Central memory CD8-positive, alpha-beta T cell (primary cell): Measurements from ENCODE around the gene SSBP1.
A peak's percentile ranks its signal among the peaks of the same experiment; 100 is the strongest.
"Not testable (repeated sequence)": the region's sequence is repeated elsewhere in the genome, so short reads cannot be mapped to it uniquely, and the experiment has no call there.

Experiments used
- ATAC-seq: fragments of 150-1000 bp; cut with Tn5 transposase; replicated peaks from 2 replicates; pipeline ENCODE4 v1.10.0; 2022; ENCODE audit warnings: mild to moderate bottlenecking, moderate FRiP score, moderate number of reproducible peaks; ENCODE audit not compliant: poor library complexity, severe bottlenecking; ENCODE audit errors: extremely low read depth
- DNase-seq, 2 donors: peaks; one replicate each; pipeline ENCODE4 v3.0.0; 2021; ENCODE audit warnings: low spot score in 2 of 2
- H3K27ac Mint-ChIP-seq: one replicate; pipeline ENCODE4 v1.8.0; 2022; ENCODE audit warnings: low read depth, mild to moderate bottlenecking, moderate library complexity, mixed read lengths
- H3K27me3 Mint-ChIP-seq: one replicate; pipeline ENCODE4 v1.8.0; 2022; ENCODE audit warnings: mixed read lengths
- H3K36me3 Mint-ChIP-seq: one replicate; pipeline ENCODE4 v1.8.0; 2022; ENCODE audit warnings: mild to moderate bottlenecking, moderate library complexity, mixed read lengths; ENCODE audit not compliant: insufficient read depth
- H3K4me1 Mint-ChIP-seq: one replicate; pipeline ENCODE4 v1.8.0; 2022; ENCODE audit warnings: mixed read lengths
- H3K4me3 Mint-ChIP-seq: one replicate; pipeline ENCODE4 v1.8.0; 2022; ENCODE audit warnings: mild to moderate bottlenecking, moderate library complexity, mixed read lengths
- H3K9me3 Mint-ChIP-seq: one replicate; pipeline ENCODE4 v1.8.0; 2022; ENCODE audit warnings: mixed read lengths

The SSBP1 gene

DNA sequence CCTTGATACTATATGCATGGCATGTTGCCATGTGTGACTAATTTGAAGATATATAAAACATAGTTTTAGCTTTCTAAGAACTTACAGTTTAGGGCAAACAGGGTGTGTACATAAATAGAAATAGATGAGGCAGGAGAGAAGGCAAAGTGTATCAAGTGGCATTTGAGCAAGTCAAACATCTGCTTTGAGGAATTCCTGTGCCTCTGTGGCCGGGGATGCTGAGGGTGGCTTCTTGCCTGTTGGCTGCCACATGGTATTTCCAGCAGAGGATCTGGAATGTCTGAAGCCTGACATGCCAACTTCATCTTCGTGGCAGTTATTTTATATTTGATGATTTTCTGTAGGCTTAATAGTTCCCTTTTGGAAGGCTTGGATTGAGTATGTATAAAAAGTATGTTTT, 6.0 kb downstream of the SSBP1 start:
- Mint-ChIP-seq H3K9me3 (no peaks in the 10 kb centered on the region), H3K27me3 (no peaks in the 10 kb centered on the region), H3K36me3 (peaks cover 65% of the 10 kb centered on the region), H3K4me1 (peaks cover 32% of the 10 kb centered on the region), H3K27ac (no peak overlapping the region), H3K4me3 (no peak overlapping the region)
- ATAC-seq: no peak
- DNase-seq: no peak

DNA sequence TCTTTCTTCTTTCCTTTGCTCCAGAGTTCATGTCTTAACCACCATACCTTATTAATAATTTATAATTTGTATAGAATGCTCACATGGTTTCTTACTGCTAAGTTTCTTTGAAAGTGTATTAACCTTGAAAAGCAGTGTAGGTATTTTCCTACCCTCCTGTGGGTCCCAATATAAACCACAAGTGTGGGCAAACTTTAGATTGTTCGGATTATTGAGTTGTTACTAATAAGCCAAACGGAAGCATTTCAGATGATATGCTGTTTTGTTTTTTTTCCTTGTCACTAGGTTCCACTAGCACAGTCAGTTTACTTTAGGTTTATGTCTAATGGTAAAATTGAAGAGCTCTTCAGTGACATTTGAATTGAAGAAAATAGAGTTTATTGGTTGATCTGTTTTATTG, 10.2 kb downstream of the SSBP1 start:
- H3K27ac Mint-ChIP-seq: peak overlapping the region; percentile 22

DNA sequence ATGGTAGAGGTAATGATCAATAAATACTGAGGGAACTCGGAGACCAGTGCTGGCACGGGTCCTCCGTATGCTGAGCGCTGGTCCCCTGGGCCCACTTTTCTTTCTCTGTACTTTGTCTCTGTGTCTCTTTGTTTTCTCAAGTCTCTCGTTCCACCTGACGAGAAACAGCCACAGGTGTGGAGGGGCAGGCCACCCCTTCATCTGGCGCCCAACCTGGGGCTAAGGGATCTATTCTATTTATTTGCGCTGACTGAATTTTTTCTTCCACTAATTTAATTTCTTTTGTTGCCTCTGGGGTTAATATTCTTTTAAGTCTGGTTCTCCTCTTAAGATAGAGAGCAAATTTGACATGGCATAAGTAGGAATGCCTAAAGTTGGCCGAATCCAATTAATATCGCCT, 13.7 kb downstream of the SSBP1 start:
- DNase-seq, H3K27me3 Mint-ChIP-seq, H3K9me3 Mint-ChIP-seq, H3K4me3 Mint-ChIP-seq, ATAC-seq: not testable (repeated sequence)
- H3K4me1 Mint-ChIP-seq: peaks cover 20% of the 10 kb centered on the region
- peaks cover 59% of the 10 kb centered on the region for H3K36me3 Mint-ChIP-seq
- peak overlapping the region; percentile 69 for H3K27ac Mint-ChIP-seq

More for the DNA sequence above, 10.2 kb downstream of the SSBP1 start:
- Mint-ChIP-seq H3K9me3 (peaks cover 7% of the 10 kb centered on the region), H3K4me3 (no peak overlapping the region), H3K4me1 (peaks cover 8% of the 10 kb centered on the region), H3K36me3 (peaks cover 73% of the 10 kb centered on the region), H3K27me3 (no peaks in the 10 kb centered on the region)
- ATAC-seq (no peak), DNase-seq (no peak)

DNA sequence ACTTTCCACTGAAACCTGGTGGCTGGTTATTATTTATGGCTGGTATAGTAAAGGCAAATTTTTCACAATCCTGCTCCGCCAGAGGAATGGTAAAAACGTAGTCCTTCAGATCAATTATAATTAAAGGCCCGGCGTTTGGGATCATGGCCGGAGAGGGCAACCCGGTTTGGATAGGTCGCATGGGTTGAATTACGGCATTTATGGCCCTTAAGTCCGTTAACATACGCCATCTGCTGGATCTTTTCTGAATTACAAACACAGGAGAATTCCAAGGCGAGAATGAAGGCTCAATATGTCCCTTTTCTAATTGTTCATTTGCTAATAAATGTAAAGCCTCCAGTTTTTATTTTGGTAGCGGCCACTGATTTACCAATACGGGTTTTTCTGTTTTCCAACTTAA, 14.5 kb downstream of the SSBP1 start:
- DNase-seq (no peak), ATAC-seq (no peak)
- H3K27me3 Mint-ChIP-seq: no peaks in the 10 kb centered on the region
- peaks cover 20% of the 10 kb centered on the region for H3K4me1 Mint-ChIP-seq
- no peak overlapping the region for H3K4me3 Mint-ChIP-seq
- H3K36me3 Mint-ChIP-seq: peaks cover 62% of the 10 kb centered on the region
- peaks cover 7% of the 10 kb centered on the region for H3K9me3 Mint-ChIP-seq
- no peak overlapping the region for H3K27ac Mint-ChIP-seq

DNA sequence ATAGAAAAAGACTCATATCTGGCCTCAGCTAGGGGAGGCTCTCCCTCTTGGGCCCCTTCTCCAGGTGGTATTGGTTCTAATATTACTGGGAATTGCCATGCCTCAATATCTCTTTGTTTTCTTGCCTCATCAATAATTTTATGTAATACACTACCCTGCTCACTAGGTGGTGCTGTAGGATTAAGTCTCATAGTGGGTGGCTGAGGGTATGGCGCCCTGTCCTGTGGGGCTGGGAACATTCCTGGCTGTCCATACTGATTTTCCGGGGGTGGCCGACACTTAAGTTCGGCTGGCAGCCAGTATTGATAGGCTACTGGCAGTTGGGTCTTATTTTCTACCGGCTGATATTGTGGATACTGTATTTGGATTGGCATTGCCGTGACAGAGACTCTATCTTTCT, 16.8 kb downstream of the SSBP1 start:
- H3K9me3 Mint-ChIP-seq: peaks cover 7% of the 10 kb centered on the region
- DNase-seq (no peak), ATAC-seq (no peak)
- H3K4me1 Mint-ChIP-seq: peaks cover 20% of the 10 kb centered on the region
- H3K27me3 Mint-ChIP-seq: no peaks in the 10 kb centered on the region
- no peak overlapping the region for H3K4me3 Mint-ChIP-seq
- H3K36me3 Mint-ChIP-seq: peaks cover 58% of the 10 kb centered on the region
- H3K27ac Mint-ChIP-seq: no peak overlapping the region

DNA sequence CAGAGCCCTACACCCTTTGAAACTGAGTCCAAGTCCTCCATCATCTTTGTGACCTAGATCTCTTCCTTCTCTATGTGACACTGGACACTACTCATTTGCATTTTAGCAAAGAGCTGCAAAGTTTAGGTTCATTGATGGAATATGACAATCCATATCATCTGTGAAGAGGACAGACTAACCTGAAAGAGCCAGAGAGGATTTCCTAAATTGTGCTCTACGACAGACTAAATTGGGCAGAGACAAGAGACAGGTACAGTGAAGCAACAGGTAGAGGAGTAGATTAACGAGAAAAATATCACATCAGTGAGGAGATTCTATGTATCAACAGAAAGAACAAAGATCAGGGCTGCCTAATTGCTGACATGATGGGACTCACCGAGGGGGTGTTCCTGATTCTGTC, 25.6 kb downstream of the SSBP1 start, which contains the start of gene TAS2R3:
TAS2R3 (plus strand) TSS at position 301 of the 400 bp plus-strand sequence; CDS start at position 363, 62 bp downstream.
- Mint-ChIP-seq H3K4me1 (peaks cover 16% of the 10 kb centered on the region), H3K27ac (no peak within 1 kb of the TSS), H3K36me3 (peaks cover 9% of the 10 kb centered on the region), H3K9me3 (no peaks in the 10 kb centered on the region), H3K4me3 (no peak within 1 kb of the TSS), H3K27me3 (no peaks in the 10 kb centered on the region)
- DNase-seq (no peak), ATAC-seq (no peak)

DNA sequence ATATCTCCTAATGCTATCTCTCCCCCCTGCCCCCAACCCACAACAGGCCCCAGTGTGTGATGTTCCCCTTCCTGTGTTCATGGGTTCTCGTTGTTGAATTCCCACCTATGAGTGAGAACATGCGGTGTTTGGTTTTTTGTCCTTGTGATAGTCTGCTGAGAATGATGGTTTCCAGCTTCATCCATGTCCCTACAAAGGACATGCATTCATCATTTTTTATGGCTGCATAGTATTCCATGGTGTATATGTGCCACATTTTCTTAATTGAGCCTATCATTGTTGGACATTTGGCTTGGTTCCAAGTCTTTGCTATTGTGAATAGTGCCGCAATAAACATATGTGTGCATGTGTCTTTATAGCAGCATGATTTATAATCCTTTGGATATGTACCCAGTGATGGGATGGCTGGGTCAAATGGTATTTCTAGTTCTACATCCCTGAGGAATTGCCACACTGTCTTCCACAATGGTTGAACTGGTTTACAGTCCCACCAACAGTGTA, 32.0 kb downstream of the SSBP1 start:
- not testable (repeated sequence) for H3K27me3 Mint-ChIP-seq, H3K27ac Mint-ChIP-seq, DNase-seq, H3K9me3 Mint-ChIP-seq, H3K36me3 Mint-ChIP-seq, ATAC-seq, H3K4me3 Mint-ChIP-seq
- peaks cover 27% of the 10 kb centered on the region for H3K4me1 Mint-ChIP-seq

DNA sequence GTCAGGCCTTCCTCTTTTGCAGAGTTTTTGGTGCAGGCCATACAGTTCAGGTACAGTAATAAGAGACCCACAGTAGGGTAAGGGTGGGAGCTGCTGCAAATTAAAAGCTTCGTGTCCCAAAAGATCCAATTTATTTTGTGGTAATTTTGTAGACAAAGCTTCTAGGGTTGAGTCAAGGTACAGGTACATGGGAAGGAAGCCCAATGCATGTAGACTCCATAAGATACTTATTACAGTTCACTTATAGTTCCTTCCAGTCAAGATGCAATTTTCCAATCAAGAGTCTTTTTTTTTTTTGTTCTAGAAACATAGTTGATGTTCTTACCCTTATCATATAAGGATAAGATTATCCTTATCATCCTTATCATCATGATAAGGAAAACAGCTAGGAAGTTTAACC, 38.2 kb downstream of the SSBP1 start, which contains the start of gene TAS2R4:
TAS2R4 (plus strand) TSS at position 301 of the 400 bp plus-strand sequence. CDS start 1,815 bp downstream, outside the sequence.
- peaks cover 23% of the 10 kb centered on the region for H3K4me1 Mint-ChIP-seq
- H3K4me3 Mint-ChIP-seq: no peak within 1 kb of the TSS
- peaks cover 14% of the 10 kb centered on the region for H3K36me3 Mint-ChIP-seq
- H3K9me3 Mint-ChIP-seq: no peaks in the 10 kb centered on the region
- ATAC-seq (no peak), DNase-seq (no peak)
- no peak within 1 kb of the TSS for H3K27ac Mint-ChIP-seq
- no peaks in the 10 kb centered on the region for H3K27me3 Mint-ChIP-seq

DNA sequence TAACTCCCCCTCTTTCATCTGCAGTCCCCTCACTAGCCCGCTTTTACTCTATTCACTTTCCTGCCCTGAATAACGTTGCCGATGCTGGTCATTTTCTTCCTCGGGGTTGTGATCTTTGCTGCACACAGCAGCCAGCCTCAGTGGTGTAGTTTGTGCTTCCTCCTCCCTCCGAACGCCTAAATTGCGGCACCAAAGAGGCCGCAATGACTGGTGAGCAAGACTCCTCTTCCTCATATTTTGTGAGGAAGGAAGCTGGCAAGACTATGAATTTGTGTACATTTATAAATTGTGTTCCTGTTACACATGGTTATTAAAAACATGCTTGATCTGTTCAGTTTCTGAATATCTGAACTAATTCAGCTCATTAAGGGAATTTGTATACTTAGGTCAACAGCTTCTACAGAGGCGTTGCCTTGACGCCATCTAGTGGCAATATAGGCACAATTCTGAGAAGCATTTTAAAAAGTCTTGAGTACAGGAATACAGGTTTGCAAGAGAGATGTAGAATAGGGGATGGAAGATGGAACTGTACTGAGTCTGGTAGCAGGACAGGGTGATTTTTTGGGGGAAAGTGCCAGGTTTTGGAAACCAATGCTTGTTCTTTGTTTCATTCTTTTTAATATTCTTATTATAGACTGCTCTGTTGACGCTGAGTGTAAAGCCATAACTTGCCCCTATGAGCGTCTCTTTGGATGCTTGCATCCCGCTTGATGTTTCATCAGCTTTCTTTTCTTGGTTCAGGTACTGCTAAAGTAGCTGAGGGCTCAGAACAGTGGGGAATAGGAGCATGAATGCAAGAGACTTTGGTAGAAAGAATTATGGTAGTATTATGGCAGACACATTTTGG, 47.8 kb downstream of the SSBP1 start:
- DNase-seq (no peak), ATAC-seq (peak; percentile 49)
- Mint-ChIP-seq H3K36me3 (peaks cover 2% of the 10 kb centered on the region), H3K4me1 (no peaks in the 10 kb centered on the region), H3K27ac (no peak overlapping the region), H3K4me3 (no peak overlapping the region), H3K9me3 (no peaks in the 10 kb centered on the region), H3K27me3 (no peaks in the 10 kb centered on the region)

DNA sequence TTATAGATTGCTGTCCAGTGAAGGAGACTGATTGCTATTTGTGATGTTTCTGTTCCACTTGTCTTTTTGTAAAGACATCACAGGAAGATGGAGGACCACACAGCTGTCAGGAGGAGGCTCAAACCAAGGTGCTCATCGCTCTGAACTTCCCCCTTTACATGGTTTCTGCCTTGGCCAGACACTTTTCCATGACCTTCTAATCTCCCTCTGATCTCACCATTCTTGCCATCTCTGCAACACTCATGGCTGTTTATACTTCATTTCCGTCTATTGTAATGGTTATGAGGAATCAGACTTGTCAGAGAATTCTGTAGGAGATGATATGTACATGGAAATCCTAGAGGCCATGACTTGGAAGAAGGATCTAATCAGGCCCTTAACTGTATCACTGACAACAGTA, 50.1 kb downstream of the SSBP1 start:
- Mint-ChIP-seq H3K4me3 (no peak overlapping the region), H3K9me3 (no peaks in the 10 kb centered on the region), H3K27me3 (no peaks in the 10 kb centered on the region), H3K27ac (no peak overlapping the region), H3K4me1 (no peaks in the 10 kb centered on the region), H3K36me3 (peaks cover 5% of the 10 kb centered on the region)
- DNase-seq (no peak), ATAC-seq (no peak)

DNA sequence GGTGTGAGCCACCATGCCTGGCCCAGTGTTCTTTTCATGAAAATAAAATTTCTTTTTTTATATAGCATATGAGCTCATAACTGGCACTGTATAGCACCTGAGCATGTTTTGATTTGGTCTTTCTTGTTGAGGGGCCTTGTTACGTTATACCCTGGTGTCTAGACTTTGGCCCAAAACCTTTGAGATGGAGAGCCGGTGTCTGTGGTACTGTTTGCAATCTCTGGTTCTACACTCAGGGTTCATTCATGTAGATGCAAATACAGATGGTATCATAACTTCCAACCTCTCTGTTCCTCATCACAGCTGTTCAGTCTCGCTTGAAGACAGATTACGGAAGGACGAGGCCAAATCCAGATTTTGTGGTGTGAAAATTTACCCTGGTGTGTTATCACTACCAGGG, 51.8 kb downstream of the SSBP1 start, which contains the start of gene TAS2R5:
TAS2R5 (plus strand) TSS at position 301 of the 400 bp plus-strand sequence. CDS start 145 bp downstream, outside the sequence.
- H3K36me3 Mint-ChIP-seq: peaks cover 5% of the 10 kb centered on the region
- H3K27ac Mint-ChIP-seq: no peak within 1 kb of the TSS
- ATAC-seq (no peak), DNase-seq (no peak)
- H3K4me1 Mint-ChIP-seq: no peaks in the 10 kb centered on the region
- no peak within 1 kb of the TSS for H3K4me3 Mint-ChIP-seq
- H3K9me3 Mint-ChIP-seq: no peaks in the 10 kb centered on the region
- no peaks in the 10 kb centered on the region for H3K27me3 Mint-ChIP-seq

DNA sequence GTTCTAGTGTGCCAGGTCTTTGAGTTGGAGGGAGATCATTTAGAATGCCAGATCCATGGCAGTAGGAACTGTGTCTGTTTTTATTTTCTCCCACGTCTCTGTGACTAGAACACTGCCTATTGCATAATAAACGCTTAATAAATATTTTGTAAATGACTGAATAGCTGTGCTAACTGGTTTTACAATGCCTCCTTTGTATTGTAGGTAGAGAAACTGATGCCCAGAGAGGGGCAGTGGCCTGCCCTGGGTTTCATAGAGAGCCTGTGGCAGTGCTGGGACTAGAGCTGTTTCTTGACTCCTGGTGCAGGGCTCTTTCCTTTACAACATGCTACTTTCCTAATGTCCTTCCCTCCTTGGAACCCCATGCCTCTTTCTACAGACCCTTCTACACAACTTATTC, 54.4 kb downstream of the SSBP1 start:
- H3K27me3 Mint-ChIP-seq: no peaks in the 10 kb centered on the region
- no peak for DNase-seq
- no peaks in the 10 kb centered on the region for H3K4me1 Mint-ChIP-seq
- no peak for ATAC-seq
- H3K4me3 Mint-ChIP-seq: no peak overlapping the region
- H3K27ac Mint-ChIP-seq: no peak overlapping the region
- peaks cover 5% of the 10 kb centered on the region for H3K36me3 Mint-ChIP-seq
- no peaks in the 10 kb centered on the region for H3K9me3 Mint-ChIP-seq
